ENCODE data around the gene CDK6.
"Not testable (repeated sequence)": the region's sequence is repeated elsewhere in the genome, so short reads cannot be mapped to it uniquely, and the experiment has no call there.

Gene CDK6

GRCh38 chr7:92604517-92604916 lies 231.9 kb downstream of the CDK6 start:
- not testable (repeated sequence) for DNase-seq (ENCODE audit: low read depth in 2 of 3, low spot score in 1 of 3)

- DNase-seq (ENCODE audit: low read depth in 2 of 3, low spot score in 1 of 3) = no peak
These were observed 233.3 kb downstream of the CDK6 start for GRCh38 chr7:92603089-92603445.

GRCh38 chr7:92602352-92603088 lies 233.9 kb downstream of the CDK6 start:
- no peak for DNase-seq (ENCODE audit: low read depth in 2 of 3, low spot score in 1 of 3)

- DNase-seq (ENCODE audit: low read depth in 2 of 3, low spot score in 1 of 3) = no peak
These were observed 237.9 kb downstream of the CDK6 start for GRCh38 chr7:92598310-92598981.

GRCh38 chr7:92595281-92595680 lies 241.1 kb downstream of the CDK6 start:
- DNase-seq (ENCODE audit: low read depth in 2 of 3, low spot score in 1 of 3) = no peak

- no peak for DNase-seq (ENCODE audit: low read depth in 2 of 3, low spot score in 1 of 3)
These were observed 241.6 kb downstream of the CDK6 start for GRCh38 chr7:92594746-92595145.

- no peak for DNase-seq (ENCODE audit: low read depth in 2 of 3, low spot score in 1 of 3)
These were observed 245.6 kb downstream of the CDK6 start for GRCh38 chr7:92590711-92591310.

GRCh38 chr7:92589056-92589455 lies 247.3 kb downstream of the CDK6 start:
- no peak for DNase-seq (ENCODE audit: low read depth in 2 of 3, low spot score in 1 of 3)

- peak in 2 of 3 donors; percentile 9 to 24 for DNase-seq (ENCODE audit: low read depth in 2 of 3, low spot score in 1 of 3)
These were observed 247.8 kb downstream of the CDK6 start for GRCh38 chr7:92588561-92588960.

GRCh38 chr7:92586841-92587240 lies 249.5 kb downstream of the CDK6 start:
- DNase-seq (ENCODE audit: low read depth in 2 of 3, low spot score in 1 of 3) = no peak

GRCh38 chr7:92586403-92586802 lies 250.0 kb downstream of the CDK6 start:
- no peak for DNase-seq (ENCODE audit: low read depth in 2 of 3, low spot score in 1 of 3)

- DNase-seq (ENCODE audit: low read depth in 2 of 3, low spot score in 1 of 3) = no peak
These were observed 251.4 kb downstream of the CDK6 start for GRCh38 chr7:92584953-92585352.

- DNase-seq (ENCODE audit: low read depth in 2 of 3, low spot score in 1 of 3) = no peak
These were observed 253.4 kb downstream of the CDK6 start for GRCh38 chr7:92582948-92583347.

GRCh38 chr7:92576296-92576695 lies 260.1 kb downstream of the CDK6 start:
- DNase-seq (ENCODE audit: low read depth in 2 of 3, low spot score in 1 of 3) = no peak

GRCh38 chr7:92569137-92569536 lies 267.2 kb downstream of the CDK6 start:
- no peak for DNase-seq (ENCODE audit: low read depth in 2 of 3, low spot score in 1 of 3)

GRCh38 chr7:92567460-92567859 lies 268.9 kb downstream of the CDK6 start:
- no peak for DNase-seq (ENCODE audit: low read depth in 2 of 3, low spot score in 1 of 3)

- DNase-seq (ENCODE audit: low read depth in 2 of 3, low spot score in 1 of 3) = no peak
These were observed 273.0 kb downstream of the CDK6 start for GRCh38 chr7:92563345-92563744.

- DNase-seq (ENCODE audit: low read depth in 2 of 3, low spot score in 1 of 3) = no peak
These were observed 275.8 kb downstream of the CDK6 start for GRCh38 chr7:92560602-92561001.

GRCh38 chr7:92557808-92558362 lies 278.5 kb downstream of the CDK6 start:
- DNase-seq (ENCODE audit: low read depth in 2 of 3, low spot score in 1 of 3) = no peak

GRCh38 chr7:92557249-92557648 lies 279.1 kb downstream of the CDK6 start:
- DNase-seq (ENCODE audit: low read depth in 2 of 3, low spot score in 1 of 3) = no peak
